ENCODE data around the gene DHX32.
"Not testable (repeated sequence)": the region's sequence is repeated elsewhere in the genome, so short reads cannot be mapped to it uniquely, and the experiment has no call there.

Gene DHX32

DNA sequence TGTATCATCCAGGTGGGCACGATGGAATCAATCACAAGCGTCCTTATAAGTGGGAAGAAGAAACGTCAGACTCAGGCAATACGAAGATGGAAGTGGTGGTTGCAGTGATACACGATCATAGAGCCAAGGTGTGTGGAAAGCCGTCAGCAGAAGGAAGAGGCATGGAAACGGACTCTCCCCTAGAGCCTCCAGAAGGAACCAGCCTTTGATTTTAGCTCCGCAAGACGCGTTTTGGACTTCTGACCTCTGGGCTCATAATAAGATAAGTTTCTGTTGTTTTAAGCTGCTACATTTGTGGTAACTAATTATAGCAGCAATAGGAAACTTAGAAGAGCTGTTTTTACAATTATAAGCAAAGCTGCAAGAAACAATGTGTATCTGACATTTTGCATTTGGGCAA lies 30.1 kb upstream of the DHX32 start:
- Histone ChIP-seq H3K27me3 (ENCODE audit: insufficient read depth, low read length) (no peaks in the 10 kb centered on the region), H3K4me1 (ENCODE audit: insufficient read depth, low read length) (no peaks in the 10 kb centered on the region), H3K9me3 (ENCODE audit: insufficient read depth, low read depth, low read length) (no peaks in the 10 kb centered on the region), H3K36me3 (ENCODE audit: insufficient read depth, low read depth, low read length) (no peaks in the 10 kb centered on the region), H3K27ac (ENCODE audit: low read length) (no peak overlapping the region), H3K4me3 (ENCODE audit: low read length) (no peak overlapping the region), H3K9ac (ENCODE audit: low read depth, low read length) (no peak overlapping the region)

DNA sequence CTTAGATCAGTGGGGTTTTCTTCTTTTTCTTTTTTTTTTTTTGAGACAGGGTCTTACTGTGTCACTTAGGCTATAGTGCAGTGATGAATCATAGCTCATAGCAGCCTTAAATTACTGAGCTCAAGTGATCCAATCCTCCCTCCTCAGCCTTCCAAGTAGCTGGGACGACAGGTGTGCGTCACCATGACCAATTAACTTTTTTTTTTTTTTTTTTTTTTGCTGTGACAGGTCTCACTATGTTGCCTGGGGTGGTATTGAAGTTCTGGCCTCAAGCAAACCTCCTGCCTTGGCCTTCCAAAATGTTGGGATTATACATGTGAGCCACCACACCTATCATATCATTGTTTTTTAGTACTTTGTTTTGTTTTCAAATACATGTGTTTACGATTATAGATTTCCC lies 28.4 kb upstream of the DHX32 start:
- not testable (repeated sequence) for H3K4me3 ChIP-seq (ENCODE audit: low read length); H3K36me3 ChIP-seq (ENCODE audit: insufficient read depth, low read depth, low read length); H3K4me1 ChIP-seq (ENCODE audit: insufficient read depth, low read length); H3K27me3 ChIP-seq (ENCODE audit: insufficient read depth, low read length); H3K9ac ChIP-seq (ENCODE audit: low read depth, low read length); H3K9me3 ChIP-seq (ENCODE audit: insufficient read depth, low read depth, low read length); H3K27ac ChIP-seq (ENCODE audit: low read length)

DNA sequence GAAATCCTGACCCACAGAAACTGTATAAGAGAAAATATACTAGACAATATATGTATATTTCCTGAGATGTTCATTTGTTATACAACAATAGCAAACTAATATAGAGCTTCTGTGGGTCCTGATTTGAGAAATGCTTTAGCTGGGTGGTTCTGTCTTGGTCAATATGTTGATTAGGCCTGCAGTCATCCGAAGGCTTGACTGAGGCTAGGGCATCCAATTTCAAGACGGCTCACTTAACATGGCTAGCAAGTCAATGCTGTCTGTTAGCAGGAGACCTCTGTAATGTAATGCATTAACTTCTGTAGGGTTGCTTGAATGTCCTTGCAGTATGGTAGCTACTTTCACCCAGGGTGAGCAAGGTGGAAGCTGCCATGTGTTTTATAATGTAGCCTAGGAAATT lies 27.7 kb upstream of the DHX32 start:
- not testable (repeated sequence) for H3K27me3 ChIP-seq (ENCODE audit: insufficient read depth, low read length); H3K4me1 ChIP-seq (ENCODE audit: insufficient read depth, low read length); H3K36me3 ChIP-seq (ENCODE audit: insufficient read depth, low read depth, low read length); H3K4me3 ChIP-seq (ENCODE audit: low read length); H3K9ac ChIP-seq (ENCODE audit: low read depth, low read length); H3K27ac ChIP-seq (ENCODE audit: low read length); H3K9me3 ChIP-seq (ENCODE audit: insufficient read depth, low read depth, low read length)

DNA sequence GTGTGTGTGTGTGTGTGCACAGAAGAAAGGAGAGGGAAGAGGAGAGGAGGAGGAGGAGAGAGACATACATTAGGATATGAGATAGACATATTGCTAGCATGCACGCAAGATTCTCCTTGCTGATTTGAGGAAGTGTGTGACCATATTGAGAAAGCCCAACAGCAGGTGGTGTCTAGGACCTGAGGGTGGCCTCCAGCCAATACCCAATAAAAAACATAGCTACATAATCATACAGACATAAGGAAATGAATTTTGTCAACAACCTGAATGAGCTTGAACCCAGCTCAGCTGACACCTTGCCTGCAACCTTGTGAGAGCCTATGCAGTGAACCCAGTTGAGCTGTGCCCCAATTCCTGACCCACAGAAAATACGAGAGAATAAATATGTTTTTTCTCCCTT lies 26.5 kb upstream of the DHX32 start:
- not testable (repeated sequence) for H3K9ac ChIP-seq (ENCODE audit: low read depth, low read length); H3K27ac ChIP-seq (ENCODE audit: low read length); H3K4me3 ChIP-seq (ENCODE audit: low read length); H3K36me3 ChIP-seq (ENCODE audit: insufficient read depth, low read depth, low read length); H3K4me1 ChIP-seq (ENCODE audit: insufficient read depth, low read length); H3K9me3 ChIP-seq (ENCODE audit: insufficient read depth, low read depth, low read length); H3K27me3 ChIP-seq (ENCODE audit: insufficient read depth, low read length)

DNA sequence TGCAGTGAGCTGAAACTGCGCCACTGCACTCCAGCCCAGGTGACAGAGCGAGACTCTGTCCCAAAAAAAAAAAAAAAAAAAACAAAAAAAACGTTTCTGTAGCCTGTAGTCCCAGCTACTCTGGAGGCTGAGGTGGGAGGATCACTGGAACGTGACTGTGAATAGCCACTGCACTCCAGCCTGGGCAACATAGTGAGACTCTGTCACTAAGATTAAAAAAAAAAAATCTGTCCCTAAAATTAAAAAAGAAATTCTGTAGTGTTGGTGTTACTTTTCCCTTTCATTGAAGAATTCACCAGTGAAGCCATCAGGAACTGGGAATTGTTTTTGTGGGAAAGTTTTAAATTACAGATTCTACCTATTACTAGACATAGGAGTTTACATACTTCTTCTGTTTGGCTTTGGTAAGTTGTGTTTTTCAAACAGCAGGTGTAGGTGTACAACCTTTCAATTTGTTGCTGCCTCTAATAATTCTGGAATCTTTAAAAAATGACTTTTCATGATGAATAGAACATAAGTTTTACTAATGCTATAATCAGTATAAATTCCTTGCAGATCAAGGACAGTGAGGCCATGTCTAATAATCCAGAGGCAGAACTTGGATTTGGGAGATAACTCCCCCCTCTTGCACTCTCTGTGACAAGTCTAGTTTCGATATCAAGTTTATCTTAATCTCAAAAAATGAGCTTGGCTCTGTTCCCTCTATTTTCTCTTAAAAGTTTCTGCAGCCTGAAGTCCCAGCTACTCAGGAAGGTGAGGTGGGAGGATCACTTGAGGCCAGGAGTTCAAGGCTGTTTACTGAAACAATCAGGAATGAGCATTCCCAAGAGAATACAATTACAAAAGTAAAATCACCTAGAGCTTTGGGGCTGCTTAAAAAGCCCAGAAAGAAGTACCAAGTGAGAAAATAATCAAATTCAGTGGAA lies 24.2 kb upstream of the DHX32 start:
- not testable (repeated sequence) for H3K4me3 ChIP-seq (ENCODE audit: low read length); H3K27me3 ChIP-seq (ENCODE audit: insufficient read depth, low read length); H3K4me1 ChIP-seq (ENCODE audit: insufficient read depth, low read length); H3K9ac ChIP-seq (ENCODE audit: low read depth, low read length); H3K9me3 ChIP-seq (ENCODE audit: insufficient read depth, low read depth, low read length); H3K36me3 ChIP-seq (ENCODE audit: insufficient read depth, low read depth, low read length); H3K27ac ChIP-seq (ENCODE audit: low read length)

DNA sequence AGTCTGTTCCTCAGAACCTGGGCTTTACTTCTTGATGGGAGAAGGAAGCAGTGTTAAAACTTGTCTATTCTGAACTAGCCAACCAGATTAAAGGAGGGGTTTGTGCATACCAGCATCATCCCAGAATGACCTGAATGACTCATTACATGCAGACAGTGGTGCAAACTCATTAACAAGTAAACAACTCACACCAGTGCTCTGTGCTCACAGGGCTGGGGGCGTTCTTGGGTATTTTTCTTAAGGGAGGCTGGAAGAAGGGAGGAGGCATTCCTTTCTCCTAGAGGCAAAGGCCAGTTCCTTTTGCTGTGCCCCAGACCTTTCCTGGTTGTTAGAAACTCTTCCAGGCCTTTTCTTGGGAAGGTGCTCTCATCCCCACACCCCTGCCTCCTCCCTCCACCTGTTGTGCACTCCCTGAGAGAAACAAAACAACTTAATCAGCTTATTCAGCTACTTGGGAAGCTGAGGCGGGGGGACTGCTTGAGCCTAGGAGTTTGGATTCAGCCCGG lies 22.1 kb upstream of the DHX32 start:
- not testable (repeated sequence) for H3K9me3 ChIP-seq (ENCODE audit: insufficient read depth, low read depth, low read length); H3K9ac ChIP-seq (ENCODE audit: low read depth, low read length); H3K36me3 ChIP-seq (ENCODE audit: insufficient read depth, low read depth, low read length); H3K27me3 ChIP-seq (ENCODE audit: insufficient read depth, low read length); H3K4me1 ChIP-seq (ENCODE audit: insufficient read depth, low read length); H3K4me3 ChIP-seq (ENCODE audit: low read length); H3K27ac ChIP-seq (ENCODE audit: low read length)

DNA sequence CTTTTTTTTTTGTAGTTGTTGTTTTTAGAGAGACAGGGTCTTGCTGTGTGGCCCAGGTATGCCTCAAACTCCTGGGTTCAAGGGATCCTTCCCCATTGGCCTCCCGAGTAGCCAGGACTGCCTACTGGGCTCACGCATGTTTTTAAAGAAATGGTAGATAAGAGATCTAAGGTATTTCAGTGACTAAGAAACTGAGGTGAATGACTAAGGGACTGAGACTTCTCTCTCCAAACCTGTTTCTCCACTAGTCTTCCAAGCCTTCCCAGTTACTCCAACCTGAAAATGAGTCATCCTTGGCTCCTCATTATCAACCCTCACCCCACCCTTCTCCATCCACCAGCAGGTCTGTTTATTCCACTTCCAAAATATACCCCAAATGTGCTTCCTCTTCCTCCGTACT lies 19.9 kb upstream of the DHX32 start:
- not testable (repeated sequence) for H3K9ac ChIP-seq (ENCODE audit: low read depth, low read length); H3K36me3 ChIP-seq (ENCODE audit: insufficient read depth, low read depth, low read length); H3K27ac ChIP-seq (ENCODE audit: low read length); H3K9me3 ChIP-seq (ENCODE audit: insufficient read depth, low read depth, low read length); H3K4me1 ChIP-seq (ENCODE audit: insufficient read depth, low read length); H3K4me3 ChIP-seq (ENCODE audit: low read length)
- peaks cover 12% of the 10 kb centered on the region; the same call in 1 of the 2 replicates for H3K27me3 ChIP-seq (ENCODE audit: insufficient read depth, low read length)

DNA sequence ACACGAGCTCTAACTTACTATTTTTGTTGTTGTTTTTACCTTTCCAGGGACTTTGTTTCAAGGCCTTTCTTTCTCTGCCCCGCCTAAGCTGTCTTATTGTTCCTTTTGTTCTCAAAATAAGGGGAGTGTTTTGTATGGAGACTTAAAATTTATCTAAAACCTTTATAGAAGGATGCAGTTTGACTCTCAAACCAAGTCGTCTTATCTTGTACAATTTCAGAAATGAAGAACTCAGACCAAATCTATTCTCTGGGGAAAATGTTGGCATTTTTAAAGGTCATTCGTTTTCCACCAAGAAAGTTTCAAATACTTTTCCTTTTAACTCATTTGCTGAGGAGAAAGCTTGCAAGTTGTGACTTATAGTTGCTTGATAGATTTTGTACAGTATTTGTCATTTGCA lies 16.2 kb upstream of the DHX32 start:
- not testable (repeated sequence) for H3K9me3 ChIP-seq (ENCODE audit: insufficient read depth, low read depth, low read length); H3K36me3 ChIP-seq (ENCODE audit: insufficient read depth, low read depth, low read length); H3K9ac ChIP-seq (ENCODE audit: low read depth, low read length); H3K4me1 ChIP-seq (ENCODE audit: insufficient read depth, low read length); H3K27ac ChIP-seq (ENCODE audit: low read length)
- H3K27me3 ChIP-seq (ENCODE audit: insufficient read depth, low read length) = peaks cover 21% of the 10 kb centered on the region; the same call in 1 of the 2 replicates
- H3K4me3 ChIP-seq (ENCODE audit: low read length) = peak overlapping the region; percentile 68

DNA sequence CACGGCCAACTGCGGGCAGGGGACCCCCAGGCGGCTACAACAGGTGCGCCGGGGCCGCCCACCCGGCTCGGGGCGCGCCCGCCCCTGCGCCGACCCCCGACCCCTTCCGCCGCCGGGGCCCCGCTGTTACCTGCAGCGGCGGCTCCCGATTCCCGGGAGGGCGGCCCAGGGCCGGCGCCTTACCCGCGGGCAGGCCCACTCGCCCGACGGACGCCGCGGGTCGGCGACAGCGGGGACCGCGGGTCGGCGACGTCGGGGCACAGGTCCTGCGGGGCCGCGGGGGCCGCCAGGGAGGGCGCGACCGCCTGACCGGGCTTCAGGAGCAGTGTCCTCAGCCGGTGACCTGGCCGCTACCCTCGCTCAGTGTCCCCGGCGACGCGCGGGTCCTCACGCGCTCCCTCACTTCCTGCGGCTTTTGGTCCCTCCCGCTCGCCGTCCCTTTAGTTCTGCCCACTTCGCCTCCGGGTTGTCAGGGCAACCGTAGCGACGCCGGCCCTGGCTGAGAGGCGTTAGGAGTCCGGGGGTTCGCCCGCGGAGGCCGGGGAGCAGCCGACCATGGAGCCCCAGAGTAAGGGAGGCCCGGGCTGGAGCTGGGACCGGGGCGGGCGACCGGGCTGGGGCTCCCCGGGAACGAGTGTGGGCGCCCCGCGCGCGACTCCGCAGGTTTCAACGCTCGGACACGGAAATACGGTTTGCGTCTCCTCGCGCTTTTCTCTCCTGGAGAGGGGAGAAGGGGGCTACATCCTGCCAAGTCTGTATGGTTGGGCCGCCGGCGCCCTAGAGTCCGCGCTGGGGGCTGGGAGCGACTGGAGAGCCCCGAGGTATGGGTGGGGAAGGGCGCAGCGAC lies 15.2 kb upstream of the DHX32 start, which contains the start of gene FANK1:
Gene FANK1 (plus strand): TSS at position 477 of the 847 bp plus-strand sequence. CDS start 79 bp downstream, at position 556.
- not testable (repeated sequence) for H3K9me3 ChIP-seq (ENCODE audit: insufficient read depth, low read depth, low read length); H3K4me1 ChIP-seq (ENCODE audit: insufficient read depth, low read length); H3K36me3 ChIP-seq (ENCODE audit: insufficient read depth, low read depth, low read length); H3K27ac ChIP-seq (ENCODE audit: low read length)
- Histone ChIP-seq H3K9ac (ENCODE audit: low read depth, low read length) (peak within 1 kb of the TSS; percentile 69; the same call in 1 of the 2 replicates), H3K4me3 (ENCODE audit: low read length) (peak within 1 kb of the TSS; percentile 68), H3K27me3 (ENCODE audit: insufficient read depth, low read length) (peaks cover 21% of the 10 kb centered on the region; the same call in 1 of the 2 replicates)

DNA sequence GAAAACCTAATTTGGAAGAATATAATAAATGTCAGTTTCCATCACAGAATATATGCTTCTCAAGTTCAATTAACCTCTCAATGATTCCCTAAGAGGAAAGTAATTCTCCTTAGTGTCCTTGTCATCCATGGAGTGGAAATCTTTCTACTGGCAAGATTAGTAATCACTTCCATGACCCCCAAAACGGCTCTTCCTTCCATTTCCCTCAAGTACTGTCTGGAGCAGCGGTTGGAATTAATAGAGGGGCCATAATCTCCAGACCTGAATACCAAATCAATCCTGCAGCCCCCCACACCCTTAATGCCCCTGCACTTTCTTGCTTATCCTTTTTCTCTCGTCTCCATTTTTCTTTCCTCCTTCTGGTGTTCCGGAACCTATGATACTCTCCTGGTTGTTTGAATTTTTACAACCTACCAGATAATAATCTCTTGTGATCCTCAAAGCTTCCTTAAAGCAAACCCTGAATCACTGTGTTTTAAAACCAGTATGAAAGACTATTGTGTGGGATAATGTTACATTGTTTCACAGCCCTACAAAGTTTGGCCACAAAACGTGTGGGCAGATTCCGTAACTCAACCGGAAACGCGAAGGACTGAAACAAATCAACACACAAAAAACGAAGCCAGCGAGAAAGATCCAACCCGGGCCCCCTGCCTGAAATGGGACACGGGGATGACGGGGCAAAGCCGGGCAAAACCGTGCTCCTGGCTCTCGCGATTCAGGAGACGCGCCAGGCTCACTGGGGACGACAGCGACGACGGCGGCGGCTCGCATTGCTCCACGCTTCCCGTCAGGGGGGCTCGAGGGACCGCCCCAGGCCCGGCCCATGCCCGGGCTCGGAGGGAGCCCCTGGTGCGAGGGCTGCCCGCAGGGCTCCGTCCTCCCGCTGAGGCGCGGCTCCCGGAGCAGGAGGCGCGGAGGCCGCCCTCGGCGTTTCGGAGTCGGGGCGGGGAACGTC lies 14.3 kb upstream of the DHX32 start:
- H3K27me3 ChIP-seq (ENCODE audit: insufficient read depth, low read length) = peaks cover 21% of the 10 kb centered on the region; the same call in 1 of the 2 replicates
- H3K9me3 ChIP-seq (ENCODE audit: insufficient read depth, low read depth, low read length); H3K27ac ChIP-seq (ENCODE audit: low read length); H3K36me3 ChIP-seq (ENCODE audit: insufficient read depth, low read depth, low read length); H3K4me1 ChIP-seq (ENCODE audit: insufficient read depth, low read length): not testable (repeated sequence)
- H3K9ac ChIP-seq (ENCODE audit: low read depth, low read length) = peak overlapping the region; percentile 69; the same call in 1 of the 2 replicates
- H3K4me3 ChIP-seq (ENCODE audit: low read length) = peak overlapping the region; percentile 68

DNA sequence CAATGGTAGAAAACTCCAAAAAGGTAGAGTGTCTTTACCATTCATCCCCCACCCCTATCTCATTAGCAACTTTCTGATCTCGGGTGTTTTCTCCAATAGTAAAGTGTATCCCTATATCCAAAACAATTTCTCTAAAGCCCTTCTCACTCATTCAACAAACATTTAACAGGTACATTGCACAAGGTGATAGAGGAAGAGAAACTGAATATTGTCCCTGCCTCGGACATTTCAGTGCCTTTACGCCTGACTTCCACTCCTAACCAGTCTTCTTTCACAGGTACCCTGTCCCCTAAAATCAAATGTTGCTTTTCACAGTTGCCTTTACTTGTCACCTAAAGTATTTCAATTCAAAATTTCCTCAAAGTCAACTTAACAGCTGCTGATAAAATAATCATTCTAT lies 13.1 kb upstream of the DHX32 start:
- Histone ChIP-seq H3K9me3 (ENCODE audit: insufficient read depth, low read depth, low read length) (peaks cover 11% of the 10 kb centered on the region), H3K27me3 (ENCODE audit: insufficient read depth, low read length) (peaks cover 21% of the 10 kb centered on the region; the same call in 1 of the 2 replicates)
- not testable (repeated sequence) for H3K4me1 ChIP-seq (ENCODE audit: insufficient read depth, low read length); H3K27ac ChIP-seq (ENCODE audit: low read length); H3K9ac ChIP-seq (ENCODE audit: low read depth, low read length); H3K36me3 ChIP-seq (ENCODE audit: insufficient read depth, low read depth, low read length); H3K4me3 ChIP-seq (ENCODE audit: low read length)
